SK-N-SH treated with all-trans-retinoic acid at 6 μM for 48 hours (cell line): Measurements from ENCODE around the gene SPDYE6.

Source experiments
- ESRRG ChIP-seq: fragments of 250-450 bp; sonication (Bioruptor Pico); IDR thresholded peaks from 2 replicates; pipeline ENCODE4 v1.6.1; 2021; ENCODE audit warnings: mild to moderate bottlenecking
- ZC3H10 ChIP-seq: fragments of 250-450 bp; sonication (Bioruptor Pico); IDR thresholded peaks from 2 replicates; pipeline ENCODE4 v1.5.1; 2021; ENCODE audit warnings: mild to moderate bottlenecking, moderate library complexity

GRCh38 chr7:102376964-102377466, 20.8 kb upstream of the SPDYE6 start:
- TF ChIP-seq ESRRG (CRISPR knock-in tag) = no peak
- TF ChIP-seq ZC3H10 = no peak
